ENCODE results near the gene SHISAL1.

Gene SHISAL1

DNA sequence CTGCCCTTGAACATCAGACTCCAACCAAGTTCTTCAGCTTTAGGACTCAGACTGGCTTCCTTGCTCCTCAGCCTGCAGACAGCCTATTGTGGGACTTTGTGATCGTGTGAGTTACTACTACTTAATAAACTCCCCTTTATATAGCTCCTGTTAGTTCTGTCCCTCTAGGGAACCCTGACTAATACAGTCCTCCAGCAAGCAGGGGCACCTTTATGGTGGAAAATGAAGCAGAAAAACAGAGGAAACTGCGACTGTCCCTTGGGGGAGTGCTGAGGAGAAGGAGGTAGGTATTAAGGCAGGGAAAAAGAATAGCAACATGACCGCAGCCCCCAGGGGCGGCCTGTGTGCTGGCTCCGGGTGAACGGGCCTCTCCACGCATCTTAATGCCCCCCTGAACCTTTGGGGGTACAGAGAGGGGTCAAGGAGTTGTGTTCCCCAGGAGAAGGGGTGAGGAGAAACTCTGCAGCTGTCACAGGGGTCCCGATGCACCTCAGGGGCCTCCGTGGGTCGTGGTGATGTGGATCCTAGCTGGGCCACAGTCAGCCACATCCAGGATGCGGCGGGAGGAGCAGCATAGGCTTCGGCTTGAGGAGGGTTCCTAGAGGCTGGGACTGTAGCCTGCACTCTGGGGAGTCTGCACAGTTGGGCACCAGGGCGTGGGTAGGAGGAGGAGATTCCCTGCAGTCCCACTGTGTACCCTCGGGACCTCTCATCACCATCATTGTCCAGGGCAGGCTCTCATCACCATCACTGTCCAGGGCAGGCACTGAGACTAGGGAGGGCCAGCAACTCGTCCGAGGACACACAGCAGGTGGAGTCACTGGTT, 34.3 kb downstream of the SHISAL1 start:
- DNase-seq (ENCODE audit: low spot score) = no peak

DNA sequence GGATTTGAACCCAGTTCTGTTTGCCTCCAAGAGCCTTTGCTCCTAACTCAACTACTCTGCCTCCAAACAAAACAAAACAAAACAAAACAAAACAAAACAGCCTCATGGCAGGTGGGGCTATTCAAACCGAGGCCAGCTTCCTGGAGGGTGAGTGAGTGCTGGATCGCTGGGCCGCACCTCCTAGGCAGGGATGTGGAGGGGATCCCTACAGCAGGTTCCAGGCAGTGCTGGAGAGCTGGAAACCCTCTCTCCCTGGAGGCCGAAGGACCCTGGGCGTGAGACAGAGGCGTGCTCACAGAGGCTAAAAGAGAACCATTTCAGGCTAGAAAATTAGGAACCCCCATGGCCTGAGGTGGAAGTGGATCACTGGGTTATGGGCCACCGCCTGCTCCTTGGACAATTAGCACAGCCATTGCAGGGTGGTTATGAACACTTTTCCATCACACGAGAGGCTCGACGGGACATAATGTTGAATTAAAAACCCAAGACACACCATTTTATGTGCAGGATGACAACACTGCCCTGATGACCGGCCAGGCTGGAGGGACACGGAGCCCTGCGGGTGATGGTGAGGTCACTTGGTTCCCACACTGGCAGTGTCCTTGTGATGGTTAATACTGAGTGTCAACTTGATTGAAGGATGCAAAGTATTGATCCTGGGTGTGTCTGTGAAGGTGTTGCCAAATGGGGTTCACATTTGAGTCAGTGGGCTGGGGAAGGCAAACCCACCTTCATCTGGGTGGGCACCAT, 35.2 kb downstream of the SHISAL1 start:
- no peak for DNase-seq (ENCODE audit: low spot score)

DNA sequence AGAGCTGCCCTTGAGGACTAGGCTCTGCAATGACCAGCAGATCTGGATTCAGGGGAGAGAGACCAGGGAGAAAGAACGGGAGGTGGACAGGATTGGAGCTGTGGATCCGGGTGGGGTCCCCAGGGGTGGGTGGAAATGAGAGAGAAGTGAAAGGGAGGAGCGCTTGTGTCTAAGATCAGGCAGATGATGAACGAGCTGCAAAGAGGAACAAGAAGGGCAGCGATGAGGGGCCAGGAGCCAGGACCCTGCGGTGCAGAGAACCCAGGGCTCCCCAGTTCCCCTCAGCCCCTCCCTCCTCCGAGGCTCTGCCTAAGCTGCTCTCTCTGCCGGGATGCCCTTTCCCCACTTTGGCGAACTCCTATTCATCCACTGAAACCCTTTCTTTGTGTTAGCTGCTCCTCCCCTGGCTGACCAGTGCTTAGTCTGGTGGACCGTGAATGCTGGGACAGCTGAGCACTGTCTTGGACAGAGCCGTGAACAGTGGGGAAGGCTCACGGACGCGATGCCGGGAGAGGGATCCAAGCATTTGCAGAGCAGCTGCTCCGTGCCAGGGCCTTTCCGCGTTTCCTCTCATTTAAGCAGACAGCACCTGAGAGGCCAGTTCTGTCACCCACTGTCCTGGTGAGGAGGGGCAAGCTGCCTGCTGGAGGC, 35.9 kb downstream of the SHISAL1 start:
- DNase-seq (ENCODE audit: low spot score) = no peak

DNA sequence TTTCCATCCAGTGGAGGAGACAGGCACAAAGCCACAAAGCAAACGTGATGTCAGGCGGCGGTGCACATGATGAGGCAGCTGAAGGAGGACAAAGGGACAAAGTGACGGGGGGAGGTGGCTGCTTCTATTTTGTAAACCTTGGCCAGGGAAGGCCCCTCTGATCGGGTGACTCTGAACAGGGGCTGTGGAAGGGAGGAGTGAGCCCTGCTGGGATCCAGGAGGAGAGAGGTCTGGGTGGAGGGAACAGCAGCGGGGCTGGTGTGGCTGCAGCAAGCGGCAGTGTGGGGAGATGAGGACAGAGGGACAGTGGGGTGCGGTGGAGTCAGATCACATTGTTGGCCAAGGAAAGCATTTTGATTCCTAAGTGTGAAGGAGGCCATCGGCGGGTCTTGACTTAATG, 36.7 kb downstream of the SHISAL1 start:
- no peak for DNase-seq (ENCODE audit: low spot score)

DNA sequence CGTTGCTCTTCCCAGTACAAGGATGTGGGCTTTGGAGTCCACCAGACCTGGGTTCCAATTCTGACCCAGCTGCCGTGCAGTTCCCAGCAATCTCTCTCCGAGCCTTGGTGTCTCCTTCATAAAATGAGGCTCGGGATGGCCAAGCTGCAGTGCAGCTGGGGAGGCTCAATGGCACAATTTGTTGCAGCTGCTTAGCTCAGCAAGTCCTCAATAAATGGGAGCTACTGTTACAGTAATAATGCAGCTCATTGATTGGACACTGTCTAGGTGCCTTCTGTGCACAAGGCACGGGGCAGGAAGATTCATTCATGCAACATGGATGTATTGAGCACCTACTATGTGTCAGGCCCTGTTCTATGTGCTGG, 37.1 kb downstream of the SHISAL1 start:
- no peak for DNase-seq (ENCODE audit: low spot score)

DNA sequence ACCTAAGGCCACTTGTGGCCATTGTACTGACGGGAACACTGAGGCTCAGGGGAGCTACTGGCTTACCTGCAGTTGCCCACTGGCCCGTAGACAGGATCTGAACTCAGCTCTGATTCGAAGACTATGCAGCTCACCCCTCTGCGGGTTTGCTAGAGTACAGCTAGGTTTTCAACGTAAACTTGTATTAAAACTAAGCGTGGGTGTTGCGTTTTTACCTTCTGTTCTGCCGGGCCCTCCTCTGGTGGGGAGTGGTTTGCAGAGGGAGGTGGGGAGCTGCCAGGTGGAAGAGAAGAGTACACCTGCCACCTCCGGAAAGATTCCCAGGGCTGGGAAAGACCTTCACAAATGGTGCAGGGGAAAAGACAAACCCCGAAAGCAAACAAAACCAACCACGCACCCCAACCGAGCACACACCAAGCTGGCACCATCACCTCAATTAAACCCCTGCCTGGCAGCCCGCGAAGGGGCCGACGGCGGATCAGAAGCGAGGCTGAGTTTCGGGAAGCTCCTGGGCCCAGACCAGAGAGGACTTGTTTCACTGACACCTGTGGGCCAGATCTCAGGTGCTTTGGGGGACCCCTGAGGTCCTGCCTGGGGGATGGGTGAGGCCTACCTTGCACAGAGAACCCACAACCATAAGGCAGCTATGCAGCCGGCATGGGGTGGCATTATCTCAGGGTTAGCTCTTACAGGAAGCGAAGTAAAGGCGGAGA, 37.7 kb downstream of the SHISAL1 start:
- no peak for DNase-seq (ENCODE audit: low spot score)

DNA sequence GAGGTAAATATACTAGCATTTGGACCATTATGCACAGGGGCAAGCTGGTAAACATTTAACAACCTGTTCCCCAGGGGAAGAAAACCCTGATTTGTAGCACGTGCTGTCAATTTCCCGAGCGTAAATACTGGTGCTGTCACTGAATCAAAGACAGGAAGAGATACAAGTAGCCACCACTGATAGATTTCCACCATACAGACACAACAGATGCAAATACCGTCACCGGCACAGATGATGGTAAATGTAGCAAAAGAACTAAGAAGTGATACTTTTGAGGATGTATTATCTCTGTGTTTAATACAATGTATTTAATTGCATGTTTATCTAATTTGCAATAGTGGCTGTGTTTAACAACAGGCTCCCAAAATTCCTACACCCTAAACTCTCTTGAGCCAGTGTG, 39.6 kb downstream of the SHISAL1 start:
- no peak for DNase-seq (ENCODE audit: low spot score)

DNA sequence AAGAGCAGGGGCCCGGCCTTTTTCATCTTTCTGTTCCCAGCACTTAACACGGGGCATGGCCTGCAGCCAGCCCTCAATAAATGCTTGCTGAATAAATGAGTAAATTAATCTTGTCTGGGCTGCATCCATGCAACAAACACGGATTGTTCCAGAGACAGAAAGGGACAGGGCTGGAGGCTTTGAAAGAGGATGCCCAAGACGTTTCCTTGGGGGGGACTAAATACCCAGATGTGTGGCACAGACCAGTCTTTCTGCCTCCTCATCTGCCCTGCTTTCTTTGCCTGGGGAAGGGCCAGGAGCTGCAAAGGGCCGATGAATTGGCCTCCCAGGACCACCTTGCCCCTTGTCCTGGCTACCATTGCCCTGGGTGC, 40.4 kb downstream of the SHISAL1 start:
- no peak for DNase-seq (ENCODE audit: low spot score)

DNA sequence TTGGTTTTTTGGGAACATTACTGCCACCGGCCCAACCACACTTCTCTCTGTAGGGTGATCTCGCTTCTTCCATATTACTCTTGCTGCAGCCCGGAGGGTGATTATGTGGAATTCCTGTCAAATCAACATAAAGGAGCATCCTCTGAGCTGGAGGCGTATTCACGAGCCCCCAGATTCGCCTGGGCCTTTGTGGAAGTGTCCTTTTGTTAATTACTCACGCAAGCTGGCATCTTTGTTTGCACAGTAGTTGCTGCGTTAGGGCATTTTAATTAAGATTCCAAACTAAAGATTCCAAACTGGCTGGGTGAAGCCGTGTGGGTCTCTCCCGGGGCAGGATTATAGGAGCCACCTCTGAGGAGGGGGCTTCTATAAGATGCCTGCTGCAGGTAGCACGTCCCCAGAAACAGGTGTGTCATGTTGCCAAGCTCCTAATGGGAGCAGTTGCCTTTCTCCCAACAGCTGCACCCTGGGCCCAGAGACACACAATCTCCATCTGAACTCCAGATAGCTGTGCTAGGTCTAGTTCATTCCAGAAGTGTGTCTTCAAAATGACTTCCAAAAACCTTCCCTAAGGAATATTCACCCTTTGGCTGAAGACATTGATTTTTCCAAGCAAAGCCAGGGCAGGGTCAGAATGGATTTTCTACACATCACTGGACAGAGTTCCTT, 40.9 kb downstream of the SHISAL1 start:
- no peak for DNase-seq (ENCODE audit: low spot score)

DNA sequence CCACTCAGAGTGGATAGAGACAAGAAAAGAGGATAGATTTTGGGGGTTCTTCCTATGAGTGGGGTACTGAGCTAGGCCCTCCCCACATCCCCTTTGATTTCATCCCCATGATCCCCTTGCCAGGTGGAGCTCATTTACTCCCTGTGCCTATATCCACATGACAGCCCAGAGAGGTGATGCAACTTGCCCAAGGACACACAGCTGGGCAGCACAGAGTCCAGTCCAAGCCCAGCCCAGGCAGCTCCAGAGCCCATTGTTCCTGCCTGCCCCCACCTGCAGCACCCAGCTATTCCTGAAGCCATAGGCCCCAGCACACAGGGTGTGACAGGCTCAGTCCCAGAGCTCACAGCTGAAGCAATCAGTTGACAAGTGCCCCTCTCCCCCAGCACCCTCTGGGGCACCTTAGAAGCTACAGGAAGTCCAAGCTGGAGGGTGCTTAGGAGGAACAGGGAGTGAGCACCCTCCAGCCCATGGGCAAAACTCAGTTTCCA, 41.7 kb downstream of the SHISAL1 start:
- DNase-seq (ENCODE audit: low spot score) = no peak

DNA sequence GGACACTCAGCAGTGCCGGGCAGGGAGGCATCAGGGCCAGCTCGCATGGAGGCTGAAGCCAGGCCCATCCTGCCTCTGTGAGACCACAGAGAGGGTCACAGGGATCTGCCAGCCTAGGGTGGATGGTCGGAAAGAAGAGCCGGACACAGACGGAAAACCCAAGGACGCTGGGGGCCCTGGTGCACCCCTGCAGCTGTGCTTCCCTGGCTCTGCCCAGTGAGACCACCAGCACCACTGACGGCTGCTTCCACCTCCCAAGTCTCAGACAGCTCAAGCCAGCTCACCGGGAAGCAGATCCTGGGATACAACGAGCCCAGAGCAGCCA, 42.2 kb downstream of the SHISAL1 start:
- DNase-seq (ENCODE audit: low spot score) = no peak

DNA sequence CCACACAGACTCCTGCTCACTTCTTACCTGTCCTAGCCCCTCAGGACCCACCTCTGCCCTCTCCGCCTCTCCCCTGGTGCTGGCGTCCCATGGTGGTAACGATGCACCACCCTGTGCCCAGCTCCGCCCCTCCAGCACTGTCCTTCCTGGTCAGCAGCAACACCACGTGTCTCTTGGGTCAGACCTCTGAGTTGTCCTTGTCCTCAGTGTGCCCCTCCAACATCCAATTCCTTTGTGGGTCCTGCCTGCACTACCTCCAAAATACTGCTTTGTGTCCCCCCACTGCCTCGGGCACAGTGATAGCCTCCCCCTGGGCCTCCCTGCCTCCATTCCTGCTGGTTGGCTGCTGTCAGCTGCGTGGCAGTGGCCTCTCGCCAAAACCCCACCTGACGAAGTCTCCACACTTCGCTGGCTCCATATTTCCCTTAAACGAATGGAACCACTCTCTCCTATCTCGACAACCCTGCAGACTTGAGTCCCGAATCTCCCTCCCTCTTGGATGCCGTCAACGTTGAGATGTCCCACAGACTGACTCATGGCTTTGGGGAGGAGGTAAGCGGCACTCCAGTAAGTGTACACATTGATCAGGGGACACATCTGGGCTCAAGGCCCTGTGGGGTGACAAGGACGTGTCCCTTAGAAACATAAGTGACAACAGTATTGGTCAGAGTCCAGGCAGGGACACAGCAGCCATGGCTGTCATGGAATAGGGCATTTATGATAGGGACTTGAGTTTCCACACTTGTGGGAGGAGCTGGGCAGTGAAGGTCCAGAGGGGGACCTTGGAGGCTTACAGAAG, 42.8 kb downstream of the SHISAL1 start:
- no peak for DNase-seq (ENCODE audit: low spot score)

DNA sequence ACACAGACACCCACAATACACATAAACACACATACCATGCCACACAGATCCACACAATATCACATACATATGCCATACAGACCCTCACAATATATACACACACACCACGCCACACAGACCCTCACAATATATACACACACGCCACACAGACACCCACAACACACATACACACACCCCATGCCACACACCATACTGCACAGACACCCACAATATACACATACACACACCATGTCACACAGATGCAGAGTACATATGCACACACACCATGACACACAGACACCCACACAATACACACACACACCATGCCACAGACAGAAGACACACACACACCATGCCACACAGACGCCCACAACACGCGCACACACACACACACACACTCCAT, 43.6 kb downstream of the SHISAL1 start:
- no peak for DNase-seq (ENCODE audit: low spot score)

DNA sequence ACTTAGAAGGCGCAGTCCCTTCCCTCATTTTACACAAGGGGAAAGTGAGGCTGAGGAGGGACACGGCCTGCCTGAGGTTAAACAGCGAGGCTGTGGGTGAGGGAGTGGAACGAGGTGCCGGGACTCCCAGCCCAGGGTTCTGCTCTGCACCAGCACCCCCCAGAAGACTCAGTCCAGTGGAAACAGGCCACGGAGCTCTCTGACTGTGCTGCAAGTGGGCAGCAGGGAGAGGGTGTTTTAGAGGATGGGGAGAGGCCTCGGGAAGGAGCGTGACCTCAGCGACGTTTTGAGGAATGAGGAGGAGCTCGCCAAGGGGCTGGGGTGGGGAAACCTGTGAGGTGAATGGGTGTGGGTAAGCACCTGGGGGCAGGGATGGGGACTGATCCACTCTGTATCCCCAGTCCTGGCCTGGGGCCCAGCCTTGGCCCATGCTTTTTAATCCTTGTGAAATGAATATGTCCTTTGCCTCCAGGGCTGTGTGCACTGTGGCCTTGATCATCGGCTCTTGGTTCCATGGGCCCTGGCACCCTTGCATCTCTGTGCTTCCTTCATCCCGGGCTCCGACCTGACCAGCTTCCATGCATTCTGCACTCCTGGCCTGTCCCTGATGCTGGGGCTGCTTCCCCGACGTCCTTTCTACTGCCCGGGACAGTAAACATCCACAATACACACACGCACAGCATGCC, 44.2 kb downstream of the SHISAL1 start:
- no peak for DNase-seq (ENCODE audit: low spot score)

DNA sequence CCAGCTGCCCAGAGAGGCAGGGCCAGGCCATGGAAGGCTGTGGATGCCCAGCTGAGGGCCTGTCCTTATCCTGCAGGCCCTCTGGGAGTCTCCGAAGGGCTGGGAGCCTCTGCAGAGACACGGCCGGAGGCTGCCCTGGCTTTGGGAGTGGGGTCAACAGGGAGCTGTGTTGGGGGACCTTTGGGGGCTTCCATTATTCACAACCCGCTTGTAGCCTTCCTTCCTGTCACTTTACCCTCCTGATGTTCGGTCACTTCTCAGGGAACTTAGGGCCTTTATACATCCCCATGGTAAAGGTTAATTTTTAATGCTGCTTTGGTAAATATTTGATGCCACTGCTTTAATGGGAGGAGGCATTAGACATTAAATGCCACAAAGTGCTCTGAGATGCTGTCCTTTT, 44.9 kb downstream of the SHISAL1 start:
- no peak for DNase-seq (ENCODE audit: low spot score)

DNA sequence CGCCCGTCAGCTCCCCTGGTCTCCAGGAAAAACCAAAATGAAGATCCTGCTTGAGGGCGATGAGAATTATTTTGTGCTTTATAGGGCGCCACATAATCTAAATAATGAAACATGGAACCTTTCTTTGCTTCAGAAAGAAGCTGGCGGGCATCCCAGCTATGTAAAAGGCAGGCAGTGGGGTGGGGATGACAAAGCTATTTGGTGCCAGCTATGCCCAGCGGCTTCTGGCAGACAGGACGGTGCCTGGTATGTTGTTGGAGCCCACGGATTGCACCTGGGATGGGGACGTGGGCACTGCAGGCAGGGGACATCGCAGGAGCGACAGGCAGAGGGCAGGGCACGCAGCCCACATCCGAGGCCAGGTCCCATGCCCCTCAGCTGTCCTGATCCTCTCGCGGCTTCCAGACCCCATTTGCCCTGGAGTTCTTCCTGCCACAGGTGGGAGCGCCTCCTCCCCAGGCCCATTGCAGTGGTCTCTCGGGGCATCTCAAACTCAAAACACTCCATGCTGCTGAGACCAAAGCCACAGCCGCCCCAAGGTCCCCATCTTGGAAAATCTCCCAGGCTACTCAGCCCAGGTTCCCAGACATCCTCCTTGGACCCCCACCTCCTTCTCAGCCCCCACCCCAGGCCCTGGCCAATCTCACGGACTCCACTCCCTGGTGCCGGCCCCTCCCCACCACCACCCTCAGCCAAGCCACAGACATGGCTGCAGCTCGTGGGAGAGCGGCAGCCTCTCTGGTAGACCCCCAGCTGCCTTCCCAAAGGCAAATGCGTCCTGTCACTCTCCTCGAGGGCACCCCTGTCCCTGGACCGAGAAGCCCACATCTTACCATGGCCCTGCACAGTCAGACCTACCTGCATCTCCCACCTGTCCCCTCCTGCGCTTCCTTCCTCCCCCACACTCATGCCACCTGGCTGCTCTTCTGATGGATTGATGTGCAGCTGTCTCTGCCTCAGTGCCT, 45.7 kb downstream of the SHISAL1 start:
- no peak for DNase-seq (ENCODE audit: low spot score)

DNA sequence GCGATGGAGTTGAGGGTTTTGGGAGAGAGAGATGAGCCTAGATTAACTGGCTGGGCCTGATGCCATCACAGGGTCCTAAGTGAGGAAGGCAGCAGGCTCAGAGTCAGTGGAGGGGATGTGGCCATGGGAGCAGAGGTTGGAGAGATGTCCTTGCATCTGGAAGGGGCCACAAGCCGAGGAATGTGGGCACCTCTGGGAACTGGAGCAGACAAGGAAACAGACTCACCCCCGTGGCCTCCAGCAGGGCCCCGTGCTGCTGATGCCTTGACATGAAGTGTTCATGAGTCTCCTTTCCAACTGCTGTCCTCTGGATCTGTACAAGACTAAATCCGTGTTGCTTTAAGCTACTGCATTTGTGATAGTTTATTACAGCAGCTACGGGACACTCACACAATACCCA, 49.2 kb downstream of the SHISAL1 start:
- DNase-seq (ENCODE audit: low spot score) = no peak

DNA sequence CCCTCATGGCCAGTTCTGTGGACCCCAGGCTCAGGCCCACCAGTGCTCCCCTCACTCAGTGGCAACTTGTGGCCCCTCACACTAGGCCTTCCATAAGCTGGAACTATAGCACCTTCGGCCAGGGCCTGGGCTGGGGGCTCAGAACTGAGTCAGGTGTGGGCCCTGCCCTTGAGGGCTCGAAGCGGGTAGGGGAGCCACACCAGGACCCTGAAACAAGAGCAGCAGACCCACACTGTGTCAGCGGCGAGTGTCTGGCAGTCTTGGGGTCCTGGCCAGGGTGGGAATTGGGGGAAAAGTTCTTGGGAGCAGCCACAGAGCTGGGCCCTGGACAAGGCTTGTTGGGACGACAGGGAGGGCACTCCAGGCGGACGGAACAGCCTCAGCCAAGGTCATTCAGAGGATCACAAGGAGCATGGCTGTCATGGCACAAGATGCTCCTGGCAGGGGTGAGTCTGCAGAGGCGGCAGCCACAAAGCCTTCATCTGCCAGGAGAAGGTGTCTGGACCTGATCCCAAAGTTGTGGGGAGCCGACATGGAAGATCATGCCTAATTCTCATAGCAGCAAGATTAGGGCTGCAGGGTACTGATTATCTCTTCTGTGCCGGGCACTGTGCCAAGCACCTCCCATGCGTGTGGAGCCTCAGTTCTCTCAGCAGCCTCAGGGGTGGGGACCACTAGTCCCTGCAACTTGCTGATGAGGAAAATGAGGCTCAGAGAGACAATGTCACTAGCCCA, 50.7 kb downstream of the SHISAL1 start:
- DNase-seq (ENCODE audit: low spot score) = no peak

Data from CD4-positive, alpha-beta T cell treated with Interleukin-2 at 100 ng/mL for 4 hours (primary cell).